Stimulated activated naive CD8-positive, alpha-beta T cell treated with anti-CD3 and anti-CD28 coated beads, Interleukin-15, Interleukin-2, amounts not matched to agents 100 U/mL and 50 U/mL, for 24 hours (primary cell): ENCODE data around the gene CCDC197.

Experiments used
- ATAC-seq: fragments of 150-1000 bp; cut with Tn5 transposase; one replicate; pipeline ENCODE4 v1.10.0; 2021
- DNase-seq: peaks from one replicate; pipeline ENCODE4 v3.0.0; 2021

The CCDC197 gene

GRCh38 chr14:93977790-93978581, 19.1 kb upstream of the CCDC197 start:
- DNase-seq: peak; percentile 74
- peak; percentile 87 for ATAC-seq

DNA sequence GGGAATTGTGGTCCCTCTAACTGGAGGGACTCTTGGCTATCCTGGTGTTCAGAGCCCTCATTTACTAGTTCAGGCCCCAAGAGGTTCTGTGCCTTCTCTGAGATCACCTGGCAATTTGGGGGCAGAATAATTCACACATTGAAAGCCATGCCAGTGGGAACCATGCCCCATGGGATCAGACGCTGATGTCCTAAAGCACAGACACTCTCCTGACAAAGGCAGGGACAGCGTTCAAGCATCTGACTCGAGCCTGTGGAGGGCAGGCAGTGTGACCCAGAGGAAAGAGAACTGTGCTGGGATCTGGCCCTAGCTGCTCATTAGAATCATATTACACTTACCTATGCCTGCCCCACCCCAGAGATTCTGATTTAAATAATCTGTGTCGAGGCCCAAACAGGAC, 18.4 kb upstream of the CCDC197 start:
- DNase-seq: no peak
- ATAC-seq: no peak

- ATAC-seq: no peak
These were observed 16.5 kb upstream of the CCDC197 start for GRCh38 chr14:93980456-93981201.

GRCh38 chr14:93981316-93982229, 15.5 kb upstream of the CCDC197 start:
- ATAC-seq (no peak), DNase-seq (no peak)

More at GRCh38 chr14:93980456-93981201, 16.5 kb upstream of the CCDC197 start:
- DNase-seq: no peak

GRCh38 chr14:93982230-93983007, 14.7 kb upstream of the CCDC197 start:
- DNase-seq (no peak), ATAC-seq (no peak)

DNA sequence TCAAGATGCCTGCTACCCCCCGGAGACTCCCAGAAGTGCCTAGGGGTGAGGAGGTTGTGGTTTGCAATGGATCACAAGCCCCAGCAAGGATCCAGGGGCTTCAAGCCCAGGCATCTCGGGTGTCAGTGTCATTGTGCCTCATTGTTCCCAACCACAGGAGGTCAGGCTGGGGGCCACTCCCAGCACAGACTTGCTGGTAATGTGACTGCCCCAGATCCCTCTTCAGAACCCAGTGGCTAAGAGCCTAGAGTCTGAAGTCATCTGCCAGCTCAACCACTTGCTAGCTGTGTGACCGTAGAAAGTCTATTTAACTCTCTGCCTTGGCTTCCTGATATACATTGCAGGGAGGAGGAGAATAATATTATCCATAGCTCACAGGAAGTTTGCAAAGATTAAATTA, 13.0 kb upstream of the CCDC197 start:
- ATAC-seq (peak; percentile 61), DNase-seq (no peak)

- DNase-seq: no peak
- no peak for ATAC-seq
These were observed 12.1 kb upstream of the CCDC197 start for GRCh38 chr14:93984987-93985410.

DNA sequence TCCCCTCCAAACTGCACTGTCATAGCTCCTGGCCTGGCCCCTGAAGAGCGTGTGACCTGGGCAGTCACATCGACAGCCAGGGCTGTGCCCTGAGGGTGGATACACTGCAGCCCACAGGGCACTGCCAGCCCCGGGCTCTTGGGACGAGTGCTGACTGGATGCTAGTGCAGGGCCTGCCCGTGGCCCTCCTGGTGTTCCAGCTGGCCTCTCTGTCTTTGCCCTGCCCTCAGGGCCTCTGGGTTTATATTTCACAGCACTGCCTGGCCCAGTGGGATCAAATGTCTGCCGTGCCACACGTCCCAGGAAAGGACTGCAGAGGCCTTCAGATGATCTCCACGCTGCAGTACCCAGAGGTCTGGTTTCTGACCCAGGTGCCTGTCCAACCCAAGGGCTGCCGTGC, 10.1 kb upstream of the CCDC197 start:
- DNase-seq (no peak), ATAC-seq (no peak)

DNA sequence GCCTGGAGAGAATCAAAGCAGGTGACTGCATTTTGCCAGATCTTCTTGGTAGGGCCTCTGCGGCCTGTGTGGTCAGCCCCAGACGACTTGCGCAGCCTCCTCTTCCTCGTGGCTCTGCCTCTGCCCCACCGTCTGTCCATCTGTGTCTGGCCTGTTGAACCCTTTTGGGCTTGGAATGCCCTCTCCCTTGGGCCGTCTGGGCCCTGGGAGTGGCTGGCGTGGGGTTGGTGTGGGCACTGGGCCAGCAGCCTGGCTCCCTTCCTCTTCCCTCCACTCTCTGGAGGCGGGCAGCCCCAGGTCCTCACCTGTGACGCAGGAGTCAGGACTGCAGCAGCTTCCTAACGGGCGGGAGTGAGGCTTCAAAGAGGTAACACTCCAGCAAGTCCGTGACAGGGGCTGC, 9.7 kb upstream of the CCDC197 start:
- DNase-seq: no peak
- no peak for ATAC-seq

- DNase-seq: no peak
- ATAC-seq: no peak
These were observed 9.2 kb upstream of the CCDC197 start for GRCh38 chr14:93987815-93988476.

DNA sequence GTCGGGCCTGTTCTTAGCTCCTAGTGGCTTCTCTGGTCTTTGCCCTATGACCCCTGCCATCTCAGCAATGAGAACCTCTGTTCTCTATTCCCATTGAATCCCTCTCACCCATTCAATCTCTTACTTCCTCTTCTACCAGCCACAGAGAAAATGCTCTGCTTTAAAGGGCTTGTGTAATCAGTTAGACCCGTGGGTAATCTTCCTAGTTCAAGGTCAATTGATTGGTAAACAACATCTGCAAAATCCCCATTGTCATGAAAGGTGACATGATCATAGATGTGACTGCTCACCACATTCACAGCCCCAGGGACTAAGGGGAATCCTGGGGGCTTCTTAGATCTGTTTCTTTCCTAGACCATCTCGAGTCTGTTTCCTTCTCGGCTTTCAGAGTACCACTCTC, 7.2 kb upstream of the CCDC197 start:
- ATAC-seq (no peak), DNase-seq (no peak)

DNA sequence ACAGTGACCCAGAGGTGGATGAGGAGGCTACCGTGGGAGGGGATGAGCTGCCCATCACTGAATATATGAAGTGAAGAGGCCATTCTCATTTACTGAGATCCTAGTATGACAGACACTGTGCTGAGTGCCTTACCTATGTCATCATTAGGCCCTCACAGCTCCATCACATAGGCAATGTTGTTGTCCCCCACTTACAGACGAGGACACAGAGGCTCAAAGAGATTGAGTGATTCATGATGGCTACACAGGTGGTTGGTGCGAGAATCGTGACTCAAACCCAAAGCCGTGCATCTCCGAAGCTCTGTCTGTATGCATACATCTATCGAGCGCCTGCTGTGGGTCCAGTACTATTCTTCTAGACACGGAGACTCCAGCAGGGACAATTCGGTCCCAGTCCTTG, 5.9 kb upstream of the CCDC197 start:
- peak; percentile 4 for ATAC-seq
- DNase-seq: no peak

GRCh38 chr14:93991649-93992048, 5.5 kb upstream of the CCDC197 start:
- DNase-seq (no peak), ATAC-seq (no peak)

- DNase-seq (no peak), ATAC-seq (no peak)
These were observed 3.7 kb upstream of the CCDC197 start for GRCh38 chr14:93993382-93993781.

- DNase-seq: peak; percentile 72
- ATAC-seq: peak; percentile 92
These were observed 2.0 kb upstream of the CCDC197 start for GRCh38 chr14:93994919-93995682.

DNA sequence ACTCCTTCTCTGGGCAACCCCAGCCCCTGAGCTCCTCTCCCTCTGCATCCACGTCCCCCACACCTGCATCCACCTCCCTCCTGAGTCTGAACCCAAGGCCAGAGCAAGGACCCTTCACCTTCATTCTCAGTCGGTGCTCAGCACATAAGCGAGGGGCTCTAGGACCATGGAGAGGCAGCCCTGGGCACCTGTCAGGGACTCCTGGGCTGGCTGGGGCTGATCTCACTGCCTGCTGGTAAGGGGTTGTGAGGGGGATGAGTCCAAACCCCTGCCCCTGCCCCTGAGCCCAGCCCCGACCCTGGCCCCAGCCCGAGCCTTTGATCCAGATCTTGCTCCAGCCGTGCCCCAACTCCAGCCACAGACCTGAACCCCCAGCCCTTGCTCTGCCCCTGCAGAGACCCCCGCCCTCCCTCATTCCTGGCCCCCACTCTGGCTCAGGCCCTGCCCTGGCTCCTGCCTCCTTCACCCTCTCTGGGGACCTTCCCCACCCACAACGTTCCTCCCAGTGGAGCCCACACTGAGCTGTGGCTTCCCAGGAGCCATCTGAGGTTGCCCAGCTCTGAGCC, 888 bp upstream of the CCDC197 start:
- DNase-seq (no peak), ATAC-seq (peak; percentile 17)

DNA sequence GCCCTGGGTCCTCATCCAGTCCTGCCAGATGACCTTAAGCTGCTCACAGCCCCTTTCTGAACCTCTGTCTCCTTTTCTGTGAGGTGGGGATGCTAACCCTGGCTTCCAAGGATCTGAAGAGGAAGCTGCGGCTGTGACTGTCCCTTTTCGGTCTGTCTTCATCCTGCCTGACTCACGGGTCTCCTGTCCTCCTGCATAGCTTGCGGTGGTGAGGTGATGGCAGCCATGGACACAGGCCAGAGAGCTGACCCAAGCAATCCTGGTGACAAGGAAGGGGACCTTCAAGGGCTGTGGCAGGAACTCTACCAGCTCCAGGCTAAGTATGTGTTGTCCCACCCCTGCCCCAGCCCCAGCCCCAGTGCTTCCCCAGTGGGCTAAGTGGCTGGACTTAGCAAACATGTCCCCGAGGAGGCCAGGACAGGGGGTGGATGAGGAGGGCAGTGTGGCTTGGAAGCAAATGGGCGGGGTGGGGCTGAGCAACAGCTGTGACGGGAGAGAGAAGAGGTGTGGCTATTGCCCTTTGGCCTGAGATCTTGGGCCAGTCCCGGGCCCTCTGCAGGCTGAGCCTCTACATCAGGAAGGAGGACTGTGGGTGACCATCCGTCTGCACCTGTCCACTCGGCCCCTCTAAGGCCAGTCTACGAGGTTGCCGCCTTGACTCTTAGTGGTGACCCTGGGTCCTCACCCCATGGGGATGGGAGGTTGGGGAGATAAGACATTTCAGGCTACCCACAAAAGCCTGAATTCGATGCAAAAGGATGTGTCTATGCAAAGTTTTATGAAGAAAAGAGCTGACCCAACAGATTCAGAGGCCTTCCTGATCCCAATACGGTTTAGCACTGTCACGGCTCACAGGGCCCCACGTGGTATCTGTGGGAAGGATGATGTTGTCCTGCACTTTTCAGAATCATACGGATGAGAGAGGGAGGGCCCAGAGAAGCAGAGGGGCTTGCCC, 1.1 kb downstream of the CCDC197 start:
- DNase-seq (no peak), ATAC-seq (no peak)

DNA sequence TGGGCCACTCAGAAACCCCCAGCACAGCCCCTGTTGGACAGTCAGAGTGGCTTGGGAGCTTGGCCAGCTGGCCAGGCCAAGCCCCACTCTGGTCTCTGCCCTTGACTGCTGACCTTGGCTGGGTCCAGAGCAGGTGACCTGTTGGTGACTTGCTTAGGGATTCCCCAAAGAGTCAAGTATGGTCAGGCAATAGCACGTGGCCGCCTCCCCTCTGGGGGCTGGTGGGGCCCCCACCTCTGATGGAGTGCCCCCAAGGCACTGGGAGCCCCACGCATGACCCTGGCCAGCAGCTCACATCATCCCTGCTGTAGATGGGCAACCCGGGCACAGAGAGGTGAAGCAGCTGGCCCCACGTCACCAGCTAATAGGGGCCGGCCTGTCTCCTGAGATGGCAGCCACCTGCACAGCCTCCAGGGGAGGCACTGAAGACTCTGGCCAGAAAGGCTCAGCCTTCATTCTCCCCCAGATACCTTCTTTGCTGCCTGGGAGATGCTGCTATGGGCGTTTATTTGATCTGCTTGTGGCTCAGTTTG, 1.8 kb downstream of the CCDC197 start:
- DNase-seq: no peak
- ATAC-seq: no peak

DNA sequence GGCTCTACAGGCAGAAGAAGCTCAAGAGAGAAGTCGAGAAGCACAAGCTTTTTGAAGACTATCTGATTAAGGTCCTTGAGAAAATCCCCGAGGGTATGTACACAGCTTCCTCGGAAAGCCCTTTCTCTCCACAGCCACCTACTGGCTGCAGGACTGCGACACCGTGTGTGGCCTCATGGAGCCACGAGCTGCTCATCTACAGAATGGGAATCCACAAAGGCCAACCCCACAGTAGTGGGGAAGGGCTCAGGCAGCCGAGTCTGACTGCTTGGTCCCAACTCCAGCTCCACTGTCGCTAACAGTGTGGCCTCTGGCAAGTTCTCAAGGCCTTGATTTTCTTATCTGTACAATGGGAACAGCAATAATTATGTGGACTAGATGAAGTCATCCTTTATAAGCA, 2.5 kb downstream of the CCDC197 start:
- no peak for ATAC-seq

More for the DNA sequence above, 2.5 kb downstream of the CCDC197 start:
- DNase-seq: no peak
